GM13976 (cell line): Measurements from ENCODE around the gene MEIKIN.
"Not testable (repeated sequence)": the region's sequence is repeated elsewhere in the genome, so short reads cannot be mapped to it uniquely, and the experiment has no call there.

Experiments
- DNase-seq: peaks from one replicate; pipeline ENCODE4 v3.0.0; 2012; ENCODE audit warnings: low spot score
- in situ Hi-C: fragments of 300-500 bp; cut with MboI; formaldehyde crosslinking; loops from one replicate; pipeline ENCODE4 v1.12.0; 2022; ENCODE audit warnings: low sequenced_read_pairs, mixed read lengths, inconsistent platforms; ENCODE audit not compliant: unreplicated experiment
- TF ChIP-seq, protein P1 (sequence below): IDR thresholded peaks from 2 replicates; pipeline ENCODE4 v1.5.1; 2012; ENCODE audit warnings: borderline replicate concordance, mild to moderate bottlenecking; ENCODE audit not compliant: insufficient read depth; ENCODE audit errors: extremely low read depth, missing control alignments, control extremely low read depth

Gene MEIKIN

GRCh38 chr5:131783357-131783756, 162.1 kb downstream of the MEIKIN start:
- in situ Hi-C loops: loop anchor here (10.0 kb wide), 1 partner anchor 189 kb away; no protein-coding TSS in a partner anchor
- TF ChIP-seq, protein P1, sequence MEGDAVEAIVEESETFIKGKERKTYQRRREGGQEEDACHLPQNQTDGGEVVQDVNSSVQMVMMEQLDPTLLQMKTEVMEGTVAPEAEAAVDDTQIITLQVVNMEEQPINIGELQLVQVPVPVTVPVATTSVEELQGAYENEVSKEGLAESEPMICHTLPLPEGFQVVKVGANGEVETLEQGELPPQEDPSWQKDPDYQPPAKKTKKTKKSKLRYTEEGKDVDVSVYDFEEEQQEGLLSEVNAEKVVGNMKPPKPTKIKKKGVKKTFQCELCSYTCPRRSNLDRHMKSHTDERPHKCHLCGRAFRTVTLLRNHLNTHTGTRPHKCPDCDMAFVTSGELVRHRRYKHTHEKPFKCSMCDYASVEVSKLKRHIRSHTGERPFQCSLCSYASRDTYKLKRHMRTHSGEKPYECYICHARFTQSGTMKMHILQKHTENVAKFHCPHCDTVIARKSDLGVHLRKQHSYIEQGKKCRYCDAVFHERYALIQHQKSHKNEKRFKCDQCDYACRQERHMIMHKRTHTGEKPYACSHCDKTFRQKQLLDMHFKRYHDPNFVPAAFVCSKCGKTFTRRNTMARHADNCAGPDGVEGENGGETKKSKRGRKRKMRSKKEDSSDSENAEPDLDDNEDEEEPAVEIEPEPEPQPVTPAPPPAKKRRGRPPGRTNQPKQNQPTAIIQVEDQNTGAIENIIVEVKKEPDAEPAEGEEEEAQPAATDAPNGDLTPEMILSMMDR: no peak
- DNase-seq: no peak

GRCh38 chr5:131782717-131783116, 162.7 kb downstream of the MEIKIN start:
- no peak for DNase-seq
- TF ChIP-seq, protein P1: no peak
- in situ Hi-C loops: loop anchor here (10.0 kb wide), 1 partner anchor 188 kb away; no protein-coding TSS in a partner anchor

DNA sequence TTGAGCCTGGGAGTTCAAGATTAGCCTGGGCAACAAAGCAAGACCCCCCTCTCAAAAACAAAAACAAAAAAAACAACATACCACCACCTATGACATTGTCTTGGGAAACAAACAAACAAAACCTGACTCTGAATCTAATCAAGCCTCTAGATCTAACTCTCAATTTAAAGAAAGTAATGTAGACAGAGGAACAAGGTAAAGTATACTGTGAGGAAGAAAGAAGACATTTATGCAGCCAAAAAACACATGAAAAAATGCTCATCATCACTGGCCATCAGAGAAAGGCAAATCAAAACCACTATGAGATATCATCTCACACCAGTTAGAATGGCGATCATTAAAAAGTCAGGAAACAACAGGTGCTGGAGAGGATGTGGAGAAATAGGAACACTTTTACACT, 167.3 kb downstream of the MEIKIN start:
- in situ Hi-C loops, DNase-seq: not testable (repeated sequence)

- TF ChIP-seq, protein P1: no peak
- in situ Hi-C loops: no loop called here
Observed at GRCh38 chr5:131776450-131776849, 169.0 kb downstream of the MEIKIN start.

GRCh38 chr5:131774652-131775367, 170.7 kb downstream of the MEIKIN start:
- in situ Hi-C loops: no loop called here
- no peak for DNase-seq
- TF ChIP-seq, protein P1: no peak

More at GRCh38 chr5:131776450-131776849, 169.0 kb downstream of the MEIKIN start:
- DNase-seq: no peak

DNA sequence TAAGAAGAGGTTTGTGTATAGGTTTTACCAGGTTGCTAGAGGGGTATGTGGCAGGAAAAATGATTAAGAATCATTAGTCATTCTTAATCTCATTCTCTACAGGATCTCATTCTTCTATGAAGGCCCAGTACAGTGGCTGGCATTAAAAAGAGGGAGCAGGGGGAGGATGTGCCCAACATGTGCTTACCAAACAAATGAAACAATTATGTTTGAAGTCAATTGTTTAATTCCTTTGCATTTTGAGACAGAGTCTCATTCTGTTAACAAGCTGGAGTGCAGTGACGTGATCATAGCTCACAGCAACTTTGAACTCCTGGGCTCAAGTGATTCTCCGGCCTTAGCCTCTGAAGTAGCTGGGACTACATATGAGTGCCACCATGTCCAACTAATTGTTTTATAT, 171.7 kb downstream of the MEIKIN start:
- in situ Hi-C loops: no loop called here
- TF ChIP-seq, protein P1: no peak
- DNase-seq: no peak

- no peak for DNase-seq
- in situ Hi-C loops: no loop called here
- TF ChIP-seq, protein P1: no peak
Observed at GRCh38 chr5:131771692-131772091, 173.8 kb downstream of the MEIKIN start.
